Occipital lobe (tissue), 2 donors: ENCODE results near the gene OLFML3. TPM values are rescaled to one million over a fixed set of nuclear protein-coding genes. Genes with fewer than 3 reads are reported as not detected.
"Not testable (repeated sequence)": the region's sequence is repeated elsewhere in the genome, so short reads cannot be mapped to it uniquely, and the experiment has no call there.

ENCODE experiments used
- DNase-seq: peaks from one replicate; lab custom pipeline; 2025; lab: John Stamatoyannopoulos, UW
- total RNA-seq: library from RNA; depleted of rRNA; stranded (reverse); fragments of >200 nt; gene quantifications from one replicate; pipeline ENCODE4 v1.2.3, GENCODE V29; 2014

The OLFML3 gene
- total RNA-seq, 1 donor from 2014 or later: 22.5 TPM

- not testable (repeated sequence) for DNase-seq
Measured at GRCh38 chr1:113948151-113948550, 31.1 kb upstream of the OLFML3 start.

- DNase-seq: no peak
Measured at GRCh38 chr1:113949007-113949406, 30.3 kb upstream of the OLFML3 start.

DNA sequence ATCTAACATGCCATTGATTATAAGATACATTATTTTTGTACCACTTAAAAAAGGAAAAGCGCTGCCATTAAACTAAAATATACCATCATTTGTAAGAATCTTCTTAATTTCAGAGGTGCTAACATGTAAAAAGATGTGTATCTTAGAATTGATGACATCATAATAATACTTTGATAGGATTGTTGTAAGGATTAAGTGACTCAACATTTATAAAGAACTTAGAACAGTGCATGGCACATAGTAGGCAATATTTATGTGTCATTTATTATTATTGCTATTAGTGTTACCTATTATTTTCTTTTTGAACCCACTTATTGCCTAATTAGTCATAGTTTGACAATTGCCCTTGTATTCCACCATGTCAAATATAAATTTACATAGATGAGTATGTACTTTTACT, 28.4 kb upstream of the OLFML3 start:
- DNase-seq: no peak

- no peak for DNase-seq
Measured at GRCh38 chr1:113951719-113952118, 27.6 kb upstream of the OLFML3 start.

DNA sequence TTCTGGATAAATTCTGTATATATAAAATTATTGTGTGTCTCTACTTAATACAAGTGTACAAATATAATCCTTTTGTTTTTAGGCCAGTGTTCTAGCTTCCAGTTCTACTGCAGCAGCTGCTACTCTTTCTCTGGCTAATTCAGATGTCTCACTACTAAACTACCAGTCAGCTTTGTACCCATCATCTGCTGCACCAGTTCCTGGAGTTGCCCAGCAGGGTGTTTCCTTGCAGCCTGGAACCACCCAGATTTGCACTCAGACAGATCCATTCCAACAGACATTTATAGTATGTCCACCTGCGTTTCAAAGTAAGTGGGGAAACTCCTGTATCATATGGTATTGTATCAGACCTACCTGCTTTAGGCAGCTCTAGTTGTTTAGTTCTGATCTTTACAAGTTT, 21.3 kb upstream of the OLFML3 start:
- DNase-seq: no peak

- no peak for DNase-seq
Measured at GRCh38 chr1:113958691-113959090, 20.6 kb upstream of the OLFML3 start.

- DNase-seq: no peak
Measured at GRCh38 chr1:113963281-113963906, 15.9 kb upstream of the OLFML3 start.

GRCh38 chr1:113965703-113966412, 13.4 kb upstream of the OLFML3 start:
- no peak for DNase-seq

DNA sequence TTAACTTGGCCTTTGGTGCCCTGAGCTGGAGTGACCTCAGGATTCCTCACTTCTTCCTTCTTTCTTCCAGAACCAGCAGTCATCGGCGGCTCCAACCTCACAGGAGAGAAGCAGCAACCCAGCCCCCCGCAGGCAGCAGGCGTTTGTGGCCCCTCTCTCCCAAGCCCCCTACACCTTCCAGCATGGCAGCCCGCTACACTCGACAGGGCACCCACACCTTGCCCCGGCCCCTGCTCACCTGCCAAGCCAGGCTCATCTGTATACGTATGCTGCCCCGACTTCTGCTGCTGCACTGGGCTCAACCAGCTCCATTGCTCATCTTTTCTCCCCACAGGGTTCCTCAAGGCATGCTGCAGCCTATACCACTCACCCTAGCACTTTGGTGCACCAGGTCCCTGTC, 6.3 kb upstream of the OLFML3 start:
- no peak for DNase-seq

GRCh38 chr1:113975211-113975895, 3.9 kb upstream of the OLFML3 start:
- DNase-seq: no peak

DNA sequence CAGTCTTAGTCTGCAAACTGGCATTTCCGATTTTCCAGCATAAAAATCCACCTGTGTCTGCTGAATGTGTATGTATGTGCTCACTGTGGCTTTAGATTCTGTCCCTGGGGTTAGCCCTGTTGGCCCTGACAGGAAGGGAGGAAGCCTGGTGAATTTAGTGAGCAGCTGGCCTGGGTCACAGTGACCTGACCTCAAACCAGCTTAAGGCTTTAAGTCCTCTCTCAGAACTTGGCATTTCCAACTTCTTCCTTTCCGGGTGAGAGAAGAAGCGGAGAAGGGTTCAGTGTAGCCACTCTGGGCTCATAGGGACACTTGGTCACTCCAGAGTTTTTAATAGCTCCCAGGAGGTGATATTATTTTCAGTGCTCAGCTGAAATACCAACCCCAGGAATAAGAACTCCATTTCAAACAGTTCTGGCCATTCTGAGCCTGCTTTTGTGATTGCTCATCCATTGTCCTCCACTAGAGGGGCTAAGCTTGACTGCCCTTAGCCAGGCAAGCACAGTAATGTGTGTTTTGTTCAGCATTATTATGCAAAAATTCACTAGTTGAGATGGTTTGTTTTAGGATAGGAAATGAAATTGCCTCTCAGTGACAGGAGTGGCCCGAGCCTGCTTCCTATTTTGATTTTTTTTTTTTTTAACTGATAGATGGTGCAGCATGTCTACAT, 2.5 kb upstream of the OLFML3 start:
- DNase-seq: no peak

- no peak for DNase-seq
Measured at GRCh38 chr1:113977906-113978305, 1.4 kb upstream of the OLFML3 start.

- no peak for DNase-seq
Measured at GRCh38 chr1:113980110-113980509, 836 bp downstream of the OLFML3 start.

DNA sequence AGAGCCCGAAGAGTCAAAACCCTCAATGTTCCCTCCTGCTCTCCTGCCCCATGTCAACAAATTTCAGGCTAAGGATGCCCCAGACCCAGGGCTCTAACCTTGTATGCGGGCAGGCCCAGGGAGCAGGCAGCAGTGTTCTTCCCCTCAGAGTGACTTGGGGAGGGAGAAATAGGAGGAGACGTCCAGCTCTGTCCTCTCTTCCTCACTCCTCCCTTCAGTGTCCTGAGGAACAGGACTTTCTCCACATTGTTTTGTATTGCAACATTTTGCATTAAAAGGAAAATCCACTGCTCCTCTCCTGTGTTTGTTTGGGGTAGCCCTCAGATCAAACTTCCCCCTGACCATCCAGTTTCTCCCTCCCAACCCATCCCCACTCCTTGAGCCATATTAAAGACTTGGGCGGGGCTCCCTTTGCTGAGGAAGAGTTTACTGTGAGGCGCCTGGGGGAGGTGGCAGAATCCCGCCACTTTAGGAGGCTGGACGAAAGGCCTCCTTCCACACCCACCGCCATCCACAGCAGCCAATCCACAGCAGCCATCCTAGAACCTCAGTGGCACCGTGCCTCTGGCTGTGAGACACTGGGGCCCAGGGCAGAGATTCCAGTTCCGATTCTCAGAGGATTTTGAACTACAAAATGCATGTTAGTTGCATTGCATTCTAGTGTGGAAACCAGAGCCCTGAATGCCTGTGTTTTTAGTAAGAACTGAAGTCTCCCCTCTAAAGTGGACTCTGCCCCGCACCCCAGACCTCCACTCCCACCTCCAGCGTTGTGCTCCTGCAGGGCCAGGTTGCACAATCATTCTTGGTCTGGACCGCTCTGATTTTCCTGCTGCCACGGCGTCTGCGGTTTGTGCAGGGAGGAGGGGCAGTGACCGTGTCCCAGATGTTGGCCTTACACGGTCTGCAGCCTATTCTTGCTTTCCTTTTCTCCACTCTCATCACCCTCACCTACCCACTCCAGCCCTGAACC, 3.0 kb downstream of the OLFML3 start:
- DNase-seq: no peak

DNA sequence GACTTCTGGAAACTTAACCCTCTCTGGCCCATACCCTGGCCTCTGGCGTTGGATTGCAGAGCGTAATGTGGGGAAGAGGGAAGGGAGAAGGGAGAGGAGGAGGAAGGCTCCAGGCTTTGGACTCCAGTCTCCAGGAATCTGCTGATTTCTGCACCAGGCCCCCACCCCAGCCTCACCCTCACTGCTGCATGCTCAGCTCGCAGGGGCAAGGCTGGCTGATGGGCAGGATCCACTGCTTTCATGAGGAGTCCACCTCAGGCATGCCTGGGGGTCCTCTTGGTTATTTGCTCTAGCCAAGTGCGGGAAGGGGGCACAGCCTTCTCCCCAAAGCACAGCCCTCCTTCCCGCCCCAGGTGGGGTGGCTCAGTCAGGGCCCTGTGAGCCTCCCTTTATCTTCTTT, 3.7 kb downstream of the OLFML3 start:
- DNase-seq: no peak

- DNase-seq: no peak
Measured at GRCh38 chr1:113983391-113983790, 4.1 kb downstream of the OLFML3 start.

GRCh38 chr1:113983826-113984225, 4.6 kb downstream of the OLFML3 start:
- DNase-seq: no peak

GRCh38 chr1:113984710-113985109, 5.4 kb downstream of the OLFML3 start:
- DNase-seq: no peak

DNA sequence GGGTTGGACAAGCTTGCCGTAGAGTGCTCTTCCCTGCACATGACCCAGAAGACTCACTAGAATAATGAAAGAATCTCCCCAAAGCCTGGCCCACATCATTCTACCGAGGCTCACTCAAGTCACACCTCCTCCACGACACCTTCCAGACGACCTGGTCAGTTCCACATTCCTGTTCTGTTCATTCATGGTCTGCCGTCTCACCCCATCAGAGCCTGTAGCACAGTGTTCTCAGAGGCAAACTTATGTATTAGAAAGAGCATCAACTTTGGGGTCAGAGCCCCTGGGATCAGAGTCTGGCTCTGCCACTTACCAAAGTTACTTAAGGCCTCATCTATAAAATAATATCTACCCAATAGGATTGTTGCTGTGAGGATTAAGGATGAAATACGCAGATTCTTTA, 7.5 kb downstream of the OLFML3 start:
- no peak for DNase-seq

DNA sequence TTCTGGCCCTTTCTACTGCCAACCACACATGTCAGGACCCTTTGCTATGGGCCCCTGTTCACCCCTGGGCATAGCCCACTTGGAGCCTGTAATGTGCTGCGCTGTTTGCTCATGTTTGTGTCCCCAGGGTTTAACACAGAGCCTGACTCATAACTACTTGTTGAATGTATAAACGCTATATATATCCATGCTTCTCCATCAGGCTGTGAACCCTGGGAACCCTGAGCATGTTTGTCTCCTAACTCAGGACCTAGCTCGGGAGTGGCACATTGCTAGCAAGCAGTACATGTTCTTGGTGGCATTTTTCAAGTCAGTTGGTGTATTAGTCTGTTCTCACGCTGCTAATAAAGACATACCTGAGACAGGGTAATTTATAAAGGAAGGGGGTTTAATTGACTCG, 8.0 kb downstream of the OLFML3 start:
- no peak for DNase-seq

DNA sequence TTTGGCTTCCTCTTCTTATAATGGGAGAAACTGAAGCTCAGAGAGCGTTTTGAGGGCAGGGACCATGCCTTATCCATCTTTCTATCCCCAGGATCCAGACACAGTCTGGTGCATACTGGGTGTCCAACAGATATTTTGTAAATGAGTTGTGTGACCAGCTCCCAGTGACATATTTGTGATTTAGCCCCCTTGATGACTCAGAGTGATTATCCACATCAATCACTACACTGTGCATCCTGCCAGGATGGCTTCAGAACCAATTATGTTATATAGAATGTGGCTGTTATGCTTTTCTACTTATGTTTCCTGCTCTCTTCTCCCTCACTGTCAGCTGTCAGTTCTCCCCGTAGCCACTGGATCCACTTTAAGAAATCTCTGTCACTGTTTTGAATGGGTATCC, 11.3 kb downstream of the OLFML3 start:
- no peak for DNase-seq
